ENCODE measurements around the gene HBG2.

- TF ChIP-seq CTCF (conservative IDR thresholded peaks at IDR 0.05; ENCODE audit: low read length) (peak; percentile 71), EZH2phosphoT487 (IDR thresholded peaks at IDR 0.05; ENCODE audit: borderline replicate concordance) (no peak)
Measured at GRCh38 chr11:5291207-5291838, 36.7 kb upstream of the HBG2 start.

All from Loucy (cell line).